Mesothelial cell of epicardium (in vitro differentiated cells): ENCODE results near the gene SPIN2B. TPM values are rescaled to one million over a fixed set of nuclear protein-coding genes. Genes with fewer than 3 reads are reported as not detected.
"Not testable (repeated sequence)": the region's sequence is repeated elsewhere in the genome, so short reads cannot be mapped to it uniquely, and the experiment has no call there.

Experiments
- DNase-seq, 2 experiments: peaks; one replicate each; pipeline ENCODE4 v3.0.0; 2021; ENCODE audit warnings: low spot score in 2 of 2; ENCODE audit not compliant: unreplicated experiment in 2 of 2
- H3K27ac Mint-ChIP-seq: 2 replicates; pipeline ENCODE4 v1.8.0; 2021; ENCODE audit warnings: mixed read lengths
- H3K27me3 Mint-ChIP-seq: 2 replicates; pipeline ENCODE4 v1.8.0; 2021; ENCODE audit warnings: low read depth, mixed read lengths
- H3K36me3 Mint-ChIP-seq: 2 replicates; pipeline ENCODE4 v1.8.0; 2021; ENCODE audit warnings: mixed read lengths
- H3K4me1 Mint-ChIP-seq: 2 replicates; pipeline ENCODE4 v1.8.0; 2021; ENCODE audit warnings: mixed read lengths
- H3K4me3 Mint-ChIP-seq: 2 replicates; pipeline ENCODE4 v1.8.0; 2021; ENCODE audit warnings: mild to moderate bottlenecking, moderate library complexity, mixed read lengths
- H3K9me3 Mint-ChIP-seq: 2 replicates; pipeline ENCODE4 v1.8.0; 2021; ENCODE audit warnings: mixed read lengths
- total RNA-seq: library from RNA; stranded (reverse); gene quantifications from 3 replicates; pipeline ENCODE4 v1.2.1, GENCODE V29; 2021
- TF ChIP-seq, protein P1 (sequence below): fragments of 200-600 bp; sonication (generic); IDR thresholded peaks from one replicate; pipeline ENCODE4 v1.5.0; 2021; ENCODE audit warnings: antibody characterized with exemption; ENCODE audit not compliant: unreplicated experiment

SPIN2B gene
- total RNA-seq, 1 donor from 2014 or later = 19.9 TPM

DNA sequence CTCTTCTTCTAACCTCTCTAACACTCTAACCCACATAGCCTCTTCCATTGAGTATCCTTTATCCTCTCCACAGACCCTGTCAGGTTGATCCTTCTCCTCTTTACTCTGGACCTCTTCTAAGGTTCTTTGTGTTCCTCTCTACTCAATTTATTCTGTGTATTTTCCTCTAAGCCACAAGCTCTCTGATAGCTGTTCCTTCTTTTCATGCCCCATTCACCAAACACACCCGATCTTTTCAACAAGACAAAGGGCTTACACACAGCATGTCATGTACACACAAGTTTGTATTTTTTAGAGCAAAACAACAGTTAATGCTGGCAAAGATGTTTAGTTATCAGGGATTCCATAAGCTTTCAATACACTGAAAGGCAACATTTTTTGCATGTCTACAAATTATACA lies 1.9 kb downstream of the SPIN2B start:
- DNase-seq = no peak
- no peak overlapping the region for H3K27ac Mint-ChIP-seq
- no peak overlapping the region for H3K4me3 Mint-ChIP-seq
- peaks cover 2% of the 10 kb centered on the region for H3K4me1 Mint-ChIP-seq
- TF ChIP-seq, protein P1, sequence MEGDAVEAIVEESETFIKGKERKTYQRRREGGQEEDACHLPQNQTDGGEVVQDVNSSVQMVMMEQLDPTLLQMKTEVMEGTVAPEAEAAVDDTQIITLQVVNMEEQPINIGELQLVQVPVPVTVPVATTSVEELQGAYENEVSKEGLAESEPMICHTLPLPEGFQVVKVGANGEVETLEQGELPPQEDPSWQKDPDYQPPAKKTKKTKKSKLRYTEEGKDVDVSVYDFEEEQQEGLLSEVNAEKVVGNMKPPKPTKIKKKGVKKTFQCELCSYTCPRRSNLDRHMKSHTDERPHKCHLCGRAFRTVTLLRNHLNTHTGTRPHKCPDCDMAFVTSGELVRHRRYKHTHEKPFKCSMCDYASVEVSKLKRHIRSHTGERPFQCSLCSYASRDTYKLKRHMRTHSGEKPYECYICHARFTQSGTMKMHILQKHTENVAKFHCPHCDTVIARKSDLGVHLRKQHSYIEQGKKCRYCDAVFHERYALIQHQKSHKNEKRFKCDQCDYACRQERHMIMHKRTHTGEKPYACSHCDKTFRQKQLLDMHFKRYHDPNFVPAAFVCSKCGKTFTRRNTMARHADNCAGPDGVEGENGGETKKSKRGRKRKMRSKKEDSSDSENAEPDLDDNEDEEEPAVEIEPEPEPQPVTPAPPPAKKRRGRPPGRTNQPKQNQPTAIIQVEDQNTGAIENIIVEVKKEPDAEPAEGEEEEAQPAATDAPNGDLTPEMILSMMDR = no peak
- H3K36me3 Mint-ChIP-seq = peaks cover 7% of the 10 kb centered on the region
- H3K9me3 Mint-ChIP-seq = peaks cover 6% of the 10 kb centered on the region
- no peaks in the 10 kb centered on the region for H3K27me3 Mint-ChIP-seq

GRCh38 chrX:57117566-57117965 lies 3.8 kb downstream of the SPIN2B start:
- not testable (repeated sequence) for H3K4me1 Mint-ChIP-seq, H3K9me3 Mint-ChIP-seq, H3K27ac Mint-ChIP-seq, DNase-seq, H3K36me3 Mint-ChIP-seq, H3K4me3 Mint-ChIP-seq, H3K27me3 Mint-ChIP-seq

- TF ChIP-seq, protein P1 = no peak
- DNase-seq = no peak
- H3K9me3 Mint-ChIP-seq = peaks cover 56% of the 10 kb centered on the region
- no peaks in the 10 kb centered on the region for H3K27me3 Mint-ChIP-seq
- H3K4me1 Mint-ChIP-seq = no peaks in the 10 kb centered on the region
- H3K36me3 Mint-ChIP-seq = peaks cover 24% of the 10 kb centered on the region
- no peak overlapping the region for H3K27ac Mint-ChIP-seq
- H3K4me3 Mint-ChIP-seq = no peak overlapping the region
Observed at GRCh38 chrX:57104921-57105398, 16.4 kb downstream of the SPIN2B start.

DNA sequence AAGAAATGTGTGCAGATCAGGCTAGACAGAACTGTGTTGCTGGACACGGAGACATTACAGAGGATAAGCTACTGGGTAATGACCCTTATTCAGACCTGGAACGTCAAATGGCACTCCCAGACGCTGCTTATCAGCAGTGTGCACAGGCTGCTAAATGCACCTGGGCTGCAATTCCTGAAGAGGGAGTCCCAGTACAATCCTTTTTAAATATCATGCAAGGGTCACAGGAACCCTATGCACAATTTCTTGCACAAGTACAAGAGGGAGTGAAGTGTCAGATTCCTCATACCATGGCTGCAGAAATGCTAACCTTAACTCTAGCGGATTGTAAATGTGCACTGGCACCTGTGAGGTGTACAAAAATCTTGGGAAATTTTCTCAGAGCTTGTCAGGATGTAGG lies 16.9 kb downstream of the SPIN2B start:
- DNase-seq = no peak
- H3K4me3 Mint-ChIP-seq = no peak overlapping the region
- TF ChIP-seq, protein P1 = no peak
- H3K27me3 Mint-ChIP-seq = no peaks in the 10 kb centered on the region
- no peaks in the 10 kb centered on the region for H3K4me1 Mint-ChIP-seq
- peaks cover 24% of the 10 kb centered on the region for H3K36me3 Mint-ChIP-seq
- no peak overlapping the region for H3K27ac Mint-ChIP-seq
- H3K9me3 Mint-ChIP-seq = peaks cover 56% of the 10 kb centered on the region

DNA sequence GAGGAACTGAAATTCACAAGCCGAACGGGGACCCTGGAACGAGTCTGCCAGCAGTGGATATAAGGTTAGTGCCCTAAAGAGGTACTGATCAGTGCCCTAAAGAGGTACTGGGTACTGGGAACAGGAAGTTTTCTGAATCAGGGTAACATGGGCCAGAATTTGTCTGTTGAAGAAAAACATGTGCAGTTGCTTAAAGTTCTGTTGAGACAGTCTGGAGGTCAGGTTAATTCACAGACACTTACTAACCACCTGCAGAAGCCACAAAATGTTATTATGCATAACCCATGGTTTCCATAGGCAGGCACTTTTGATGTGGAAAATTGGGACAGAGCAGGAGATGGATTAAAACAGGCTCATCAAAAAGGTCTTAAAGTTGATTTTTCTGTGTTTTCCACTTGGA lies 17.9 kb downstream of the SPIN2B start:
- Mint-ChIP-seq H3K4me1 (no peaks in the 10 kb centered on the region), H3K9me3 (peaks cover 57% of the 10 kb centered on the region), H3K36me3 (peaks cover 27% of the 10 kb centered on the region), H3K4me3 (no peak overlapping the region), H3K27me3 (no peaks in the 10 kb centered on the region), H3K27ac (no peak overlapping the region)
- DNase-seq = no peak
- TF ChIP-seq, protein P1 = no peak

DNA sequence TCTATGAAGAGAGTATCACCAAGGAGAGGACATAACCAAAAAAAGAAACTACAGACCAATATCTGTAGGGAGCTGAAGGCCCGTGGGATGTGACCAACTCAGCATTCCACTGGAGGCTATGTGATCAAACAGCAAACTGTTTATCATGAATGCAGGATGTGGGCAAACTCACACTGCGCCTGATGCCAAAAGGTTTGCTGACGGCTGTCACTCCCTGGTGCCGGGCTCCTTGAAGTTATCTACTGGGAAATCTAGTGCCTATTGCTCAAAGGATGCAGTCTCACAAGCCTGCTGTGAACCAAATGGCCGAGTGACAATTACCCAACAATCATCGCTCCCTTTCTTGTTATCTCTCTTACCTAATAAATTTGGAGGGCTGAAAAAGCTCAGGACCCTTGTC lies 18.4 kb downstream of the SPIN2B start:
- H3K9me3 Mint-ChIP-seq = peaks cover 63% of the 10 kb centered on the region
- H3K4me1 Mint-ChIP-seq, DNase-seq, H3K27me3 Mint-ChIP-seq, H3K27ac Mint-ChIP-seq, H3K4me3 Mint-ChIP-seq: not testable (repeated sequence)
- H3K36me3 Mint-ChIP-seq = peaks cover 33% of the 10 kb centered on the region

- DNase-seq = no peak
- peaks cover 72% of the 10 kb centered on the region for H3K9me3 Mint-ChIP-seq
- TF ChIP-seq, protein P1 = no peak
- no peaks in the 10 kb centered on the region for H3K27me3 Mint-ChIP-seq
- H3K36me3 Mint-ChIP-seq = peaks cover 41% of the 10 kb centered on the region
- H3K4me3 Mint-ChIP-seq = no peak overlapping the region
- no peaks in the 10 kb centered on the region for H3K4me1 Mint-ChIP-seq
- H3K27ac Mint-ChIP-seq = no peak overlapping the region
Observed at GRCh38 chrX:57083143-57083542, 38.2 kb downstream of the SPIN2B start.
